GM19043 (cell line): ENCODE data around the gene INPP5D.
"Not testable (repeated sequence)": the region's sequence is repeated elsewhere in the genome, so short reads cannot be mapped to it uniquely, and the experiment has no call there.

Experiments used
- ATAC-seq: cut with Tn5 transposase; IDR thresholded peaks from one replicate; pipeline ENCODE4 v1.9.1; 2021; ENCODE audit warnings: low read depth; ENCODE audit not compliant: unreplicated experiment

Gene INPP5D

DNA sequence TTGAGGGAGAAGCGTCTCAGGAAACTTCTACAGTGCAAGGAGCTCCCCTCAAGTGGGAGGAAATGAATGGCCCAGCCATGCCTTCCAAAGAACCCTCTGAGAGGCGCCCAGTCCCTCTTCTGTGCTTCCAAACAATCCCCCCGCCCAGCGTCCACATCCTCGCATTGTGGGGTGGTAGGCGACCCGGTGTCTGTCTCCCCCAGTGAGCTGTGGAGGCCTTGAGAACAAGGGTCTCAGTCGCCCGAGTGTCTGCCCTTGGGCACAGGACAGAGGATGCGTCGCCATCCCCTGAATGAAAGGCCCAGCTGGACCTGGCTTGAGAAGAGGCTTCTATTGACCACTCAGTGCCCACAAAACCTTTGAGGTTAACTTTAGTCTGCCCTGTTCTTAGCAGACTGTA, 29.7 kb downstream of the INPP5D start:
- ATAC-seq, result no peak

DNA sequence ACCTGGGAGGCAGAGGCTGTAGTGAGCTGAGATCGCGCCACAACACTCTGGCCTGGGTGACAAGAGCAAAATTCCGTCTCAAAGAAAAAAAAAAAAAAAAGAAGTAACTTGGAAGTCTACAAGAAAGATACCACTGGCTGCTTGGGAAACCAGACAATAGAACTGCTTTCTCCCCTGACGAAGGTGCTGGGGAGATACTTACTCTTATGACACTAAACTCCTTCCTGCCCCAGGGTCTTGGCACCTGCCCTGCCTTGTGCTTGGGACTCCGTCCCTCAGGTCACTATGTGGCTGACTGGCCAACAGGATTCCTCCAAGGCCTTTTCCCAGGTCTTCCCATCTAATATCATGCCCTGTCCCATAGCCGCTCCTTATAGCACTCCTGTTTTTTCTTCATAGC, 30.7 kb downstream of the INPP5D start:
- no peak for ATAC-seq

GRCh38 chr2:233091595-233092375, 31.6 kb downstream of the INPP5D start:
- no peak for ATAC-seq

DNA sequence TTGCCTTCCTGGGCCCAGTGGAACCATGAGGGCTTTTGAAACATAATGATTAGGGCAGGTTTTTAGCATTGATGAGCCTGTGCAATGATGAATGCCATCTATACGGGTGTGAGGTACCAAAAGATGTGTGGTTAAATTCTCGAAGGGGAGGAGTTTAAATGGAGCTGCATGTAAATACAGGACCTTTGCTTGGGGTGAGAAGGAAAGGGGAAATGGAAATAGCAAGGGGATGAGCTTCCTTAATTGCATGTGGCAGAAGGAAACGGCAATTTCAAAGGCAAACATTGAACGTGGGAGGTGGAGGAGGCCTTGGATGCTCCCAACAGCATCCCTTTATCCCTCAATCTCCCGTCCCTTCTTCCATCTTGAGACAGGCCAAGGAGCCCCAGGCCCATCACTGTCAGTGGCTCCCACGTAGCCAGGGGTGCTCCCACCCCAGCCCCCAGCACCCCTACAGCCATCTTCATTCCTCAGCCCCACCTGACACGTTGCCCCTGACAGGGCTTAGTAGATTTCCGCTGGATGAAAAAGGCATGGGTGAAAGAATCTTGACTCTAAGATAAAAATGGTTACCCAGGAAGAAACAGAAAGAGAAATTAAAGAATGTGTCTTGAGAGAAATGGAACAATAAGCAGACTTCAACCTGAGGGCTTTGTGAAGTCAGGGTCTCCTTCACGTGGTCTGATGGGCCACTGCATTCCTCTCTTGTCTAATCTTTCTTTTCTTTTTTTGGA, 32.5 kb downstream of the INPP5D start:
- no peak for ATAC-seq

DNA sequence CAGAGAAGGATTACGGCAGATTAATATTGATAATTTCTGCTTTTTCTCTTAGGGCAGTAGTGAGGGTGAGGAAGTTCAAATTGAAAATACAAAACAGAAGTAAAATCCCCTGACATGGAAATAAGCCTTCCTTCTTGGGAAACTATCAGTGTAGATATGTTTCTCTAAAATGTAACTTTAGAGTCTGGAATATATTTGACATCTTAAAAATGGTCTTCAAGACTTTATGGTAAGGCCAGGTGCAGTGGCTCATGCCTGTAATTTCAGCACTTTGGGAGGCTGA, 33.0 kb downstream of the INPP5D start:
- no peak for ATAC-seq

- no peak for ATAC-seq
Measured at GRCh38 chr2:233093721-233094120, 33.6 kb downstream of the INPP5D start.

- no peak for ATAC-seq
Measured at GRCh38 chr2:233094614-233095013, 34.5 kb downstream of the INPP5D start.

DNA sequence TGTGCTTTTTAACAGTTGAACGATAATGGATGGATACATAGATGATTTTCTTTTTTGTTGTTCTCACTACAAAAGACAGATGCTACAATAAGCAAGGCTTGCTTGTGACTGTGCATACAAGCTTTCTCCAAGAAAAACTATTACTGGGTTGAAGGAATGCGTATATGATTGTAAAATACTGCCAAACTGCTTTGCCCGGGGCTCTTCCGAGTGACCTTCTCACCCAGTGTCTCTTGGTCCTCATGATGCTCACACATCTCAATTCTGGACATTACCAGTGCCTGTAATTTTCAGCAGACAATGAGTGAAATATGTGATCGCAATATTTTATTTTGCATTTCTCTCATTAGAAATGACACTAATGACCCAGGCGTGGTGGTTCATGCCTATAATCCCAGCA, 35.9 kb downstream of the INPP5D start:
- ATAC-seq, result no peak

- ATAC-seq, result no peak
Measured at GRCh38 chr2:233098618-233099017, 38.5 kb downstream of the INPP5D start.

DNA sequence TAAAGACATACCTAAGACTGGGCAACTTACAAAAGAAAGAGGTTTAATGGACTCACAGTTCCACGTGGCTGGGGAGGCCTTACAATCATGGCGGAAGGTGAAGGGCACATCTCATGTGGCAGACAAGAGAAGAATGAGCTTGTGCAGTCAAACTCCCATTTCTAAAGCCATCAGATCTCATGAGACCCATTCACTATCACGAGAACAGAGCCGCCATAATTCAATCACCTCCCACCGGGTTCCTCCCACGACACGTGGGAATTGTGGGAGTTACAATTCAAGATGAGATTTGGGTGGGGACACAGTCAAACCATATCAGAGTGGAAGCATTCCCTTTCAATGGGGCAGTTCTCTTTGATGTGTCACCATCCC, 39.7 kb downstream of the INPP5D start:
- ATAC-seq, result not testable (repeated sequence)

GRCh38 chr2:233100192-233100998, 40.3 kb downstream of the INPP5D start:
- peak; percentile 69 for ATAC-seq

GRCh38 chr2:233101141-233101540, 41.0 kb downstream of the INPP5D start:
- no peak for ATAC-seq

- no peak for ATAC-seq
Measured at GRCh38 chr2:233101816-233102215, 41.7 kb downstream of the INPP5D start.

DNA sequence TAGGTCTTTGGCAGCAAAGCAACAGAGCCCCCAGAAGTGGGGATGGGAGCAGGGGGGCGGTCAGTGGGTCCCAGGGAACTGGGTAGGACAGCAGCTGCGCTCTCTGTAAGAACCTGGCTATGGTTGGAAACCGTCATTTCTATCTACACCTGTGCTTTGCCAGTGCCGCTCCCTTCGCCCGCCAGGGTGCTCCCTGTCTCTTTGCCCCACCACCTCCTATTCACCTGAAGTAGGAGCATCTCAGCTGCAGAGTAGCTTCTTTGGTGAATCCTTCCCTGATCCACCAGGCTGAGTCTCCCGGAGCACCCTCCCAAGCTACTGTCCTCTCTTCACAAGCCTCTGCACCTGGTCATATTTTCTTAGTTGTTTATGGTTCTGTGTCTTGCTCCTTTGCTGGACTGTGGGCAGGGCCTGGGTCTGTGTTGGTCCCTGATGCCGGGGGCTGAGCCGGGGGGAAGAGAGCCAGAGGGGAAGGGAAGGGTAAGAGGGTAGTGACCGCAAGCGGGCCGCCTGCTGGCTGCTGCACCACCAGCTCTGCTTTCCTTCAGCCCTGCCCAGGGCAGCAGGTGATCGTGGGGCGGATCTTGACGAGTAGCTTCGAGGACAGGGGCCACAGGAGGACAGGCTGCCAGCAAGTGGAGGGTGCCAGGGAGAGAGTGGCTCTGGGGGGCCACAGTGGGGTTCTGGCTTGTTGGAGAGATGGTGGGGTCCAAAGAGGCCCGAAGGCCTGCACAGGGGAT, 45.2 kb downstream of the INPP5D start:
- ATAC-seq, result no peak

- no peak for ATAC-seq
Measured at GRCh38 chr2:233105930-233106329, 45.8 kb downstream of the INPP5D start.

GRCh38 chr2:233107011-233107410, 46.9 kb downstream of the INPP5D start:
- no peak for ATAC-seq

DNA sequence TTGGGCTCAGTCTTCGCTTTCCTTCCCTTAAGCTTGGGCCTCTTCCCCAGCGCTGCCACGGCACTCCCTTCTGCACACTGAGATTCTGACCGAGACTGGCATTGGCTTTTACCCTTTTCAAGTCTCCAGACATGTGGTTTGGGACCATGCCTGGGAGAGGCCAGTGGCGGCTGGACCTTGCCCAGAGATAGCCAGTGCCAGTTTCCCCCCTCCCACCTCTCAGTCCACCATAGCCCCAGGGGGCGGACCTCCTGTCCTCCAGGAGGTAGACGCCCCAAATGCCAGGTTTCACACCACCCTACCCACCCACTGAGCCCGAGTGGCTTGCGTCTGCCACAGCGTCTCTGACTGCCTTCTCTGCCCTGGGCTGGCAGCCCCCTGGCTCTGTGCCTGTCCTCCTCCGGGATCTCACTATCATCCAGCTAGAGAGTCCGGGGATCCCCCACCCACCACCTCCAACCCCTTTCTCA, 47.7 kb downstream of the INPP5D start:
- ATAC-seq, result no peak

GRCh38 chr2:233108611-233109490, 48.7 kb downstream of the INPP5D start:
- no peak for ATAC-seq

- no peak for ATAC-seq
Measured at GRCh38 chr2:233111427-233111826, 51.3 kb downstream of the INPP5D start.

DNA sequence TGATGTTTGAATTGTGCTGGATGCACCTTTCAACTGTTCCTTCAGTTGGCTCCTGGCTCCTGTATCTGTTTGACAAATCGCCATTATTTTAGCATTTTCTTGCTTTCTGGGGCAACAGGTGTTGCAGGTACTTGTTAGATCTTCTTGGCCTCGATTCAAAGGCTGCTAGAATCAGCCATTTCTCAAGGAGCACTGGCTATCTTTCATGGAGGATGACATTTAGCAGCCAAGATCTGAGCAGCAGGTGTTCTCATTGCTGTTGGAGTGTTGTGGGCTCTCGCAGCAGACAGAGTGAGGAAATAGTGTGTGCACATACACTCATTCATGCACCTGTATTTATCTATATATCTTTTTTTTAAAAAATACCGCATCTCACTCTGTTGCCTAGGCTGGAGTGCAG, 52.2 kb downstream of the INPP5D start:
- no peak for ATAC-seq
